ENCODE measurements around the gene ZDHHC24.

Gene ZDHHC24

GRCh38 chr11:66493130-66493529 lies 52.7 kb downstream of the ZDHHC24 start:
- no peak for DNase-seq

GRCh38 chr11:66492161-66492865 lies 53.5 kb downstream of the ZDHHC24 start:
- DNase-seq = no peak

GRCh38 chr11:66491315-66491935 lies 54.4 kb downstream of the ZDHHC24 start:
- no peak for DNase-seq

GRCh38 chr11:66489636-66490035 lies 56.2 kb downstream of the ZDHHC24 start:
- no peak for DNase-seq

GRCh38 chr11:66488957-66489356 lies 56.9 kb downstream of the ZDHHC24 start:
- DNase-seq = no peak

- no peak for DNase-seq
Observed at GRCh38 chr11:66484806-66485380, 61.0 kb downstream of the ZDHHC24 start.

- DNase-seq = peak; percentile 98
Observed at GRCh38 chr11:66480117-66480938, 65.5 kb downstream of the ZDHHC24 start, which contains the start of gene DPP3. DPP3 (plus strand) TSS chr11:66480434; CDS start chr11:66482201, 1,767 bp downstream.

- peak; percentile 45 for DNase-seq
Observed at GRCh38 chr11:66479394-66480116, 66.3 kb downstream of the ZDHHC24 start.

GRCh38 chr11:66478729-66479393 lies 67.0 kb downstream of the ZDHHC24 start:
- DNase-seq = no peak

- no peak for DNase-seq
Observed at GRCh38 chr11:66477263-66478201, 68.3 kb downstream of the ZDHHC24 start.

GRCh38 chr11:66476841-66477251 lies 69.0 kb downstream of the ZDHHC24 start:
- DNase-seq = no peak

GRCh38 chr11:66476173-66476840 lies 69.5 kb downstream of the ZDHHC24 start:
- no peak for DNase-seq

GRCh38 chr11:66475349-66476172 lies 70.3 kb downstream of the ZDHHC24 start:
- no peak for DNase-seq

- no peak for DNase-seq
Observed at GRCh38 chr11:66473608-66474515, 72.0 kb downstream of the ZDHHC24 start.

- no peak for DNase-seq
Observed at GRCh38 chr11:66473167-66473566, 72.7 kb downstream of the ZDHHC24 start.

GRCh38 chr11:66472054-66472453 lies 73.8 kb downstream of the ZDHHC24 start:
- DNase-seq = no peak

GRCh38 chr11:66471142-66471541 lies 74.7 kb downstream of the ZDHHC24 start:
- no peak for DNase-seq

Measured in EL (cell line).